Measurements from ENCODE around the gene MYBBP1A. TPM values are rescaled to one million over a fixed set of nuclear protein-coding genes. Genes with fewer than 3 reads are reported as not detected.
A peak's percentile ranks its signal among the peaks of the same experiment; 100 is the strongest.

The MYBBP1A gene
- total and polyA plus RNA-seq, 2 of the 4 experiments (the other 2 are of a cell fraction) = 22.6 to 45.9 TPM

- Histone ChIP-seq H3K27ac (ENCODE audit: insufficient read depth, low read length) (no peak overlapping the region), H2AK5ac (ENCODE audit: low read depth, low read length) (no peak overlapping the region), H2AFZ (replicated peaks; ENCODE audit: low read length, poor library complexity) (no peak overlapping the region), H3K9me3 (ENCODE audit: control insufficient read depth, insufficient read depth, low read length) (no peaks in the 10 kb centered on the region), H3K4me2 (ENCODE audit: low read depth, low read length) (no peak overlapping the region), H3K56ac (ENCODE audit: extremely low read depth, insufficient read depth, low read length) (no peak overlapping the region), H4K91ac (ENCODE audit: insufficient read depth, low read depth, low read length) (no peak overlapping the region), H2BK15ac (ENCODE audit: low read depth, low read length) (no peak overlapping the region), H4K8ac (ENCODE audit: low read depth in 2 of 2, low read length in 2 of 2) (no peak overlapping the region), H3K9ac (ENCODE audit: low read depth, low read length) (no peak overlapping the region), H3K79me1 (ENCODE audit: low read depth in 1 of 2, low read length in 2 of 2) (no peaks in the 10 kb centered on the region), H3K14ac (replicated peaks; ENCODE audit: low read depth, low read length) (no peak overlapping the region), H3K23ac (ENCODE audit: low read depth, low read length) (no peak overlapping the region), H2AK9ac (replicated peaks; ENCODE audit: low read depth, low read length, poor library complexity) (no peak overlapping the region), H2BK20ac (ENCODE audit: low read depth, low read length) (no peak overlapping the region), H4K5ac (ENCODE audit: low read depth, low read length) (no peak overlapping the region), H3K4me3 (ENCODE audit: insufficient read depth, low read depth, low read length) (no peak overlapping the region), H3K27me3 (ENCODE audit: control insufficient read depth, insufficient read depth, low read length) (peaks cover 5% of the 10 kb centered on the region; the same call in 1 of the 2 replicates), H3K18ac (ENCODE audit: low read depth, low read length) (no peak overlapping the region), H4K20me1 (ENCODE audit: insufficient read depth, low read length) (peaks cover 11% of the 10 kb centered on the region), H3K36me3 (ENCODE audit: control insufficient read depth, insufficient read depth, low read length) (peaks cover 30% of the 10 kb centered on the region), H3K4ac (ENCODE audit: low read depth, low read length) (no peak overlapping the region), H3K4me1 (ENCODE audit: control insufficient read depth, insufficient read depth, low read length) (peaks cover 3% of the 10 kb centered on the region; the same call in 1 of the 2 replicates), H3K9me1 (ENCODE audit: insufficient read depth, low read length) (no peaks in the 10 kb centered on the region), H2BK5ac (ENCODE audit: low read depth, low read length, poor library complexity, severe bottlenecking) (no peak overlapping the region), H2BK120ac (ENCODE audit: low read depth, low read length) (no peak overlapping the region)
- no peak for TF ChIP-seq RCOR1 (IDR thresholded peaks at IDR 0.05; ENCODE audit: insufficient replicate concordance, low read length)
- TF ChIP-seq CHD1 (IDR thresholded peaks at IDR 0.05; ENCODE audit: low read depth, low read length) = no peak
- TF ChIP-seq CEBPB (IDR thresholded peaks at IDR 0.05; ENCODE audit: low read depth, low read length) = no peak
- TF ChIP-seq RFX5 (IDR thresholded peaks at IDR 0.05; ENCODE audit: low read depth, low read length) = no peak
- WGBS, 2 experiments (ENCODE audit: extremely low coverage in 2 of 2, insufficient read length in 1 of 2) = no CpG with 5 or more reads among the region's 18 CpGs
- CTCF ChIA-PET = no interaction called here
- DNase-seq (peak; percentile 7), ATAC-seq (ENCODE audit: low read depth) (peak; percentile 6)
- intact Hi-C loops (cut with micrococcal nuclease) = loop anchor here (5.0 kb wide), 1 partner anchor 115 kb away; no protein-coding TSS in a partner anchor
- POLR2A ChIA-PET (ENCODE audit: unreplicated experiment) = no interaction called here
- in situ Hi-C loops (cut with MboI; ENCODE audit: low sequenced_read_pairs) = no loop called here
- BruUV-seq (replicated peaks) = no TSS peak
- dilution Hi-C loops (cut with HindIII; ENCODE audit: low sequenced_read_pairs, unreplicated experiment) = no loop called here
These were observed 18.3 kb downstream of the MYBBP1A start for GRCh38 chr17:4536742-4537411.
